ENCODE data around the gene SKAP1. TPM values are rescaled to one million over a fixed set of nuclear protein-coding genes. Genes with fewer than 3 reads are reported as not detected.

The SKAP1 gene
- total RNA-seq, 2 experiments from 2014 or later, result 1.2 TPM; not detected in 1

- no peaks in the 10 kb centered on the region for H3K9me3 ChIP-seq (ENCODE audit: low read length)
- no peaks in the 10 kb centered on the region for H3K36me3 ChIP-seq (ENCODE audit: insufficient read depth, low read length)
- H2AFZ ChIP-seq (ENCODE audit: low read length), result no peak overlapping the region; the same call in 1 of the 2 replicates
- H4K20me1 ChIP-seq (ENCODE audit: insufficient read depth, low read length), result no peaks in the 10 kb centered on the region
- H3K4me3 ChIP-seq (ENCODE audit: low read depth, low read length, poor library complexity, severe bottlenecking), result no peak overlapping the region
- H3K4me1 ChIP-seq (ENCODE audit: insufficient read depth, low read length, poor library complexity, severe bottlenecking), result peaks cover 39% of the 10 kb centered on the region
- H3K27ac ChIP-seq (ENCODE audit: low read depth, low read length, poor library complexity, severe bottlenecking), result no peak overlapping the region
- no peak for DNase-seq (ENCODE audit: low spot score)
- H3K4me2 ChIP-seq (ENCODE audit: low read length), result no peak overlapping the region
- H3K9me2 ChIP-seq (ENCODE audit: insufficient read depth, low read length), result no peaks in the 10 kb centered on the region; the same call in 1 of the 2 replicates
- BruUV-seq (replicated peaks), result no TSS peak
- CTCF ChIA-PET (ENCODE audit: unreplicated experiment), result no interaction called here
- TF ChIP-seq EZH2phosphoT487 (IDR thresholded peaks at IDR 0.05; ENCODE audit: borderline replicate concordance, low read depth, low read length) (no peak), CTCF (conservative IDR thresholded peaks at IDR 0.05; ENCODE audit: low read length) (no peak)
- no peaks in the 10 kb centered on the region for H3K79me2 ChIP-seq (ENCODE audit: insufficient read depth, low read depth, low read length)
- POLR2A ChIA-PET, result interaction anchor here (0.5 to 1.0 kb wide), 2 partner anchors 11 to 123 kb away, joined by 3 to 4 read pairs; no protein-coding TSS in a partner anchor
- intact Hi-C loops (cut with micrococcal nuclease; ENCODE audit: unreplicated experiment), result no loop called here
These were observed 45.9 kb downstream of the SKAP1 start for GRCh38 chr17:48384164-48384563.

GRCh38 chr17:48382989-48383388 lies 47.0 kb downstream of the SKAP1 start:
- peak overlapping the region; percentile 75 for H2AFZ ChIP-seq (ENCODE audit: low read length)

More at GRCh38 chr17:48382989-48383388, 47.0 kb downstream of the SKAP1 start:
- ChIA-PET POLR2A (interaction anchor here (0.9 to 1.3 kb wide), 2 partner anchors 10 to 13 kb away, joined by 3 to 6 read pairs; no protein-coding TSS in a partner anchor), CTCF (ENCODE audit: unreplicated experiment) (no interaction called here)
- H3K4me2 ChIP-seq (ENCODE audit: low read length), result peak overlapping the region; percentile 60
- no peaks in the 10 kb centered on the region; the same call in 1 of the 2 replicates for H3K9me2 ChIP-seq (ENCODE audit: insufficient read depth, low read length)
- H3K79me2 ChIP-seq (ENCODE audit: insufficient read depth, low read depth, low read length), result no peaks in the 10 kb centered on the region
- peak; percentile 39 for DNase-seq (ENCODE audit: low spot score)
- H3K9me3 ChIP-seq (ENCODE audit: low read length), result no peaks in the 10 kb centered on the region
- H3K27ac ChIP-seq (ENCODE audit: low read depth, low read length, poor library complexity, severe bottlenecking), result peak overlapping the region; percentile 40
- intact Hi-C loops (cut with micrococcal nuclease; ENCODE audit: unreplicated experiment), result no loop called here
- H4K20me1 ChIP-seq (ENCODE audit: insufficient read depth, low read length), result no peaks in the 10 kb centered on the region
- no TSS peak for BruUV-seq (replicated peaks)
- peaks cover 41% of the 10 kb centered on the region for H3K4me1 ChIP-seq (ENCODE audit: insufficient read depth, low read length, poor library complexity, severe bottlenecking)
- H3K4me3 ChIP-seq (ENCODE audit: low read depth, low read length, poor library complexity, severe bottlenecking), result peak overlapping the region; percentile 33
- no peak for TF ChIP-seq EZH2phosphoT487 (IDR thresholded peaks at IDR 0.05; ENCODE audit: borderline replicate concordance, low read depth, low read length)
- no peak for TF ChIP-seq CTCF (conservative IDR thresholded peaks at IDR 0.05; ENCODE audit: low read length)
- H3K36me3 ChIP-seq (ENCODE audit: insufficient read depth, low read length), result no peaks in the 10 kb centered on the region

Data from OCI-LY7 (cell line).